Stomach (tissue), 9 donors: ENCODE results near the gene STXBP5L. TPM values are rescaled to one million over a fixed set of nuclear protein-coding genes. Genes with fewer than 3 reads are reported as not detected.
"Not testable (repeated sequence)": the region's sequence is repeated elsewhere in the genome, so short reads cannot be mapped to it uniquely, and the experiment has no call there.

Experiments used
- DNase-seq, 2 donors: peaks; one replicate each; pipeline versions ENCODE4 v3.0.0 to v3.0.0-alpha.2; 2013 to 2019
- H3K27ac ChIP-seq, 5 donors: fragments of 200-600 bp in 4 of 5; sonication (generic) in 4 of 5; one replicate each; pipeline ENCODE4 v1.5.1; 2013 to 2019; ENCODE audit warnings: mild to moderate bottlenecking in 1 of 5, moderate library complexity in 1 of 5
- H3K27me3 ChIP-seq, 3 donors: fragments of 200-600 bp; sonication (generic); one replicate each; pipeline ENCODE4 v1.5.1; 2017 to 2019; ENCODE audit warnings: mixed run types in 1 of 3
- H3K36me3 ChIP-seq, 4 donors: fragments of 200-600 bp; sonication (generic); 1 replicate in 3 of 4; 2 replicates in 1 of 4; pipeline ENCODE4 v1.5.1; 2016 to 2019
- H3K4me1 ChIP-seq, 4 donors: fragments of 200-600 bp; sonication (generic); one replicate each; pipeline ENCODE4 v1.5.1; 2016 to 2019
- H3K4me3 ChIP-seq, 4 donors: fragments of 200-600 bp; sonication (generic) in 3 of 4; one replicate each; pipeline ENCODE4 v1.5.1; 2016 to 2019; ENCODE audit warnings: mild to moderate bottlenecking in 1 of 4
- H3K9me3 ChIP-seq, 4 donors: fragments of 200-600 bp; sonication (generic); one replicate each; pipeline ENCODE4 v1.5.1; 2016 to 2019
- EP300 ChIP-seq: sonication (generic); formaldehyde crosslinking; IDR thresholded peaks from one replicate; pipeline ENCODE4 v1.6.1; 2017; ENCODE audit warnings: antibody characterized with exemption
- POLR2A ChIP-seq, 4 donors: fragments of 450-650 bp; IDR thresholded peaks; one replicate each; pipeline ENCODE4 v1.6.1; 2016; ENCODE audit warnings: antibody characterized with exemption in 4 of 4, control low read depth in 2 of 4, mild to moderate bottlenecking in 1 of 4, moderate library complexity in 1 of 4
- POLR2AphosphoS5 ChIP-seq, 3 donors: sonication (generic); formaldehyde crosslinking; IDR thresholded peaks; one replicate each; pipeline ENCODE4 v1.6.1; 2016; ENCODE audit warnings: antibody characterized with exemption in 3 of 3
- WGBS, 5 donors: extraction: QIAGEN DNeasy Blood & Tissue Kit in 3 of 5; methylation state at CpG; one replicate each; pipeline versions ENCODE4 v1.1.5 to v1.1.7; 2013 to 2018; 5-methylcytosine and 5-hydroxymethylcytosine counted together
- intact Hi-C: fragments of 100-400 bp; cut with DNase I; formaldehyde crosslinking; loops from one replicate; pipeline ENCODE4 v1.15.1; 2023; ENCODE audit warnings: low total_unique reads
- polyA plus RNA-seq, 3 donors: library from polyadenylated mRNA; stranded (reverse); fragments of 200-250 nt; gene quantifications; one replicate each; pipeline ENCODE4 v1.2.3, GENCODE V29; 2013
- total RNA-seq, 5 donors: library from RNA; depleted of rRNA; stranded (reverse); fragments of >200 nt; gene quantifications; one replicate each; pipeline versions ENCODE4 v1.1.0 to v1.2.3, GENCODE V29; 2014 to 2016
- TF ChIP-seq, protein P1 (sequence below), 7 experiments: fragments of 450-650 bp in 4 of 7; fragments of 200-600 bp in 3 of 7; sonication (generic) in 3 of 7; IDR thresholded peaks; one replicate each; pipeline ENCODE4 v1.5.1; 2016 to 2019; ENCODE audit warnings: antibody characterized with exemption in 7 of 7, control low read depth in 2 of 7, mild to moderate bottlenecking in 1 of 7
- donor health status: healthy with polysubstance abuse.
- donor health status: Bipolar disorder and iron deficiency.
- donor health status: healthy.

STXBP5L gene
- total and polyA plus RNA-seq, 8 donors: 0.08 to 12.8 (median 0.42) TPM

DNA sequence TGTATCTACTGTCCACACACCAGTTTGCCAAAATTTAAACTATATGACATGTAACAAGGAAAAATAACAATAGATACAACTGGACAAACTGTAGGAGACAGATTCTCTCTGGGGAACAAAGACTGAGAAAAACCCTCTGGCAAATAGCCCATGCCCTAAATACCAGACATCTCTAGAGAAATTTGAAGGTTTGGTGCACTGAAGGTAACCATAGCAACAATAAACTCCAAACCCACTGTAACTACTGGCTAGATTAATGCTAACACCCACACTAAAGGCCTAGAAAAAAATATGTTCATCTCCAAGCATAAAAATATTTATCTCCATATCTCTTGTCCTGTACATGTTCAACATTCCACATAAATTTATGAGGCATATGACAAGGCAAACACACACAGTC lies 267.1 kb downstream of the STXBP5L start:
- H3K27me3 ChIP-seq: no peaks in the 10 kb centered on the region
- H3K4me3 ChIP-seq: no peak overlapping the region
- intact Hi-C loops: no loop called here
- H3K4me1 ChIP-seq: no peaks in the 10 kb centered on the region
- H3K36me3 ChIP-seq: no peaks in the 10 kb centered on the region
- H3K9me3 ChIP-seq: peaks cover 0 to 42% (median 10%) of the 10 kb centered on the region in 4 donors
- no peak overlapping the region for H3K27ac ChIP-seq
- DNase-seq: no peak
- TF ChIP-seq POLR2AphosphoS5 (IDR thresholded peaks at IDR 0.05) (no peak), POLR2A (IDR thresholded peaks at IDR 0.05) (no peak), EP300 (no peak)
- TF ChIP-seq, protein P1, sequence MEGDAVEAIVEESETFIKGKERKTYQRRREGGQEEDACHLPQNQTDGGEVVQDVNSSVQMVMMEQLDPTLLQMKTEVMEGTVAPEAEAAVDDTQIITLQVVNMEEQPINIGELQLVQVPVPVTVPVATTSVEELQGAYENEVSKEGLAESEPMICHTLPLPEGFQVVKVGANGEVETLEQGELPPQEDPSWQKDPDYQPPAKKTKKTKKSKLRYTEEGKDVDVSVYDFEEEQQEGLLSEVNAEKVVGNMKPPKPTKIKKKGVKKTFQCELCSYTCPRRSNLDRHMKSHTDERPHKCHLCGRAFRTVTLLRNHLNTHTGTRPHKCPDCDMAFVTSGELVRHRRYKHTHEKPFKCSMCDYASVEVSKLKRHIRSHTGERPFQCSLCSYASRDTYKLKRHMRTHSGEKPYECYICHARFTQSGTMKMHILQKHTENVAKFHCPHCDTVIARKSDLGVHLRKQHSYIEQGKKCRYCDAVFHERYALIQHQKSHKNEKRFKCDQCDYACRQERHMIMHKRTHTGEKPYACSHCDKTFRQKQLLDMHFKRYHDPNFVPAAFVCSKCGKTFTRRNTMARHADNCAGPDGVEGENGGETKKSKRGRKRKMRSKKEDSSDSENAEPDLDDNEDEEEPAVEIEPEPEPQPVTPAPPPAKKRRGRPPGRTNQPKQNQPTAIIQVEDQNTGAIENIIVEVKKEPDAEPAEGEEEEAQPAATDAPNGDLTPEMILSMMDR (IDR thresholded peaks at IDR 0.05): no peak

DNA sequence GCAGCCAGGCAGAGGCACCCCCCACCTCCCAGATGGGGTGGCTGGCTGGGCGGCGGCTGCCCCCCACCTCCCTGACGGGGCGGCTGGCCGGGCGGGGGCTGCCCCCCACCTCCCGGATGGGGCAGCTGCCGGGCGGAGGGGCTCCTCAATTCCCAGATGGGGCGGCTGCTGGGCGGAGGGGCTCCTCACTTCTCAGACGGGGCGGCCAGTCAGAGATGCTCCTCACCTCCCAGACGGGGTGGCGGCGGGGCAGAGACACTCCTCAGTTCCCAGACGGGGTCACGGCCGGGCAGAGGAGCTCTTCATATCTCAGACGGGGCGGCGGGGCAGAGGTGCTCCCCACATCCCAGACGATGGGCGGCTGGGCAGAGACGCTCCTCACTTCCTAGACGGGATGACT lies 282.6 kb downstream of the STXBP5L start:
- H3K36me3 ChIP-seq, H3K27me3 ChIP-seq, DNase-seq, H3K4me1 ChIP-seq, H3K27ac ChIP-seq, intact Hi-C loops, H3K4me3 ChIP-seq: not testable (repeated sequence)
- peaks cover 4 to 32% (median 19%) of the 10 kb centered on the region in 4 donors for H3K9me3 ChIP-seq
- 67 to 94% (median 91%) methylated on average over 3 to 26 of the region's 26 CpGs for WGBS, 5 donors

DNA sequence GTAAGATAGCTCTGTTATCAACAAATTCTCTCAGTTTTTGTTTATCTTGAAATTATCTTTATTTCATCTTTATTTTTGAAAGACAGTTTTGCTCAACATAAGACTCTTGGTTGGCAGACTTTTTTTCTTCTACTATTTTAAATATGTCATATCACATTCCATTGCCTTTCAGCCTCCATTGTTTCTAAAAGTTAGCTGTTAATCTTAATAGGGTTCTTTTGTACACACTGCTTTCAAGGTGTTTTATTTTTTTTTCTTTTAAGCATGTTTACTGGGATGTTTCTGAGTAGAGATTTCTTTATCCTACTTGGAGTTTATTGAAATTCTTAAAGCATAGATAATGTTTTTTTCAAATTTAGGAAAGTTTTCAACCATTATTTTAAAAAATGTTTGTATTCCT lies 294.6 kb downstream of the STXBP5L start:
- intact Hi-C loops: no loop called here
- Histone ChIP-seq H3K27me3 (no peaks in the 10 kb centered on the region), H3K27ac (no peak overlapping the region), H3K36me3 (no peaks in the 10 kb centered on the region), H3K4me3 (no peak overlapping the region), H3K9me3 (peaks cover 0 to 28% (median 7%) of the 10 kb centered on the region in 4 donors), H3K4me1 (no peaks in the 10 kb centered on the region)
- TF ChIP-seq, protein P1 (IDR thresholded peaks at IDR 0.05): no peak
- TF ChIP-seq POLR2AphosphoS5 (IDR thresholded peaks at IDR 0.05) (no peak), POLR2A (IDR thresholded peaks at IDR 0.05) (no peak), EP300 (no peak)
- DNase-seq: no peak

DNA sequence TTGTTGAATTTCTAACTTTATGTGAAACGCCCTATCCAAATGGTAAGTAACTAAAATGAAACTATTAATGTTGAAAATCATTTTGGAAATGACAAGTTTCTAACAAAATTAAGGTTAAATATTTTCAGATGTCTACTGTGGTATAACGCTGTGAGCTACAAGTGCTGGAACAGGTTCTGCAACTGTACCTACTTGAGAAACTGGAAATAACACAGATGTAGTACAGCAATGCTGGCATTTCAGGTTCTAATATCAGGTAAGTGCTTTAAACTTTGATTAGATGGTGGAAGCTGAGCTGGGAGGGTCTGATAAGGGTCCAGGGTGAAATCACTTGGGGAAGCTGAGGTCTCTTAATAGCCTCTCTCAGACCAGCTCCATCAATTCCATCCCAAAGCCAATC lies 315.1 kb downstream of the STXBP5L start:
- Histone ChIP-seq H3K27me3 (no peaks in the 10 kb centered on the region), H3K4me3 (no peak overlapping the region), H3K27ac (no peak overlapping the region), H3K9me3 (no peaks in the 10 kb centered on the region), H3K36me3 (no peaks in the 10 kb centered on the region), H3K4me1 (no peaks in the 10 kb centered on the region)
- WGBS, 5 donors: 41 to 64% (median 51%) methylated on average over 2 of the region's 2 CpGs
- intact Hi-C loops: no loop called here
- TF ChIP-seq EP300 (no peak), POLR2A (IDR thresholded peaks at IDR 0.05) (no peak), POLR2AphosphoS5 (IDR thresholded peaks at IDR 0.05) (no peak)
- TF ChIP-seq, protein P1 (IDR thresholded peaks at IDR 0.05): no peak
- no peak for DNase-seq

DNA sequence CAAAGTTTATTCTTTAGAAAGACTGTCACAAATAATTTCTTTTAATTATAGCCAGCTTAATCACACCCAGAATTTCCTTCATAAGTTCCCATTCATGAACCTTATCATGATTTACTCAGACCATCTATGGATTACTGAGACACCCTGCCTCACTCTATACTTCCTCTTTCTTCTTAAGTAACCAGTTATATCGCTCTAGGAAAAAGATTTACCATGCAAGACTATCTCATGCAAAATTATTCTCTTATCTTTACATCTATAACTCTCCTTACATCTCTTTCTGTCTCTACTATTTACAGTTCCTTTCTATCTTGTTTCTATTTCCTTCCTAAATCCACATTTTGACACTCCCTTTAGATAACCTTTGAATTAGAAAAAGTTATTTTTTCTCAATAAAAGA lies 321.0 kb downstream of the STXBP5L start:
- TF ChIP-seq EP300 (no peak), POLR2A (IDR thresholded peaks at IDR 0.05) (no peak), POLR2AphosphoS5 (IDR thresholded peaks at IDR 0.05) (no peak)
- TF ChIP-seq, protein P1 (IDR thresholded peaks at IDR 0.05): no peak
- no peak overlapping the region for H3K27ac ChIP-seq
- H3K27me3 ChIP-seq: no peaks in the 10 kb centered on the region
- intact Hi-C loops: no loop called here
- WGBS, 5 donors: 47 to 69% (median 65%) methylated on average over 1 of the region's 1 CpG
- no peaks in the 10 kb centered on the region for H3K9me3 ChIP-seq
- H3K4me1 ChIP-seq: peaks cover 0 to 7% (median 2%) of the 10 kb centered on the region in 4 donors
- H3K4me3 ChIP-seq: no peak overlapping the region
- DNase-seq: no peak
- no peaks in the 10 kb centered on the region for H3K36me3 ChIP-seq

DNA sequence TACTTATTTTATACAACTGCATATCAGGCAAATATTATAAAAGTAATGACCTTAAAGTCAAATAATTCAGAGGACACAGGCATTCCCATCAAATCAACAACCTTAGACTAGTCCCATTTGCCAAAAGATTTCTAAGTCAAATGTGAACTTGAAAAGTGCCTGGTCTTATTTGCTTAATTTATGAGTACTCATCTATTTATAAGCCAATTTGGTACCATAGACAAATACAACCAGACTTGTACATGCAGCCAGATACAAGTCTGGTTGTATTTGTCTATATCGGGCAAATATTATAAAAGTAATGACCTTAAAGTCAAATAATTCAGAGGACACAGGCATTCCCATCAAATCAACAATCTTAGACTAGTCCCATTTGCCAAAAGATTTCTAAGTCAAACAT lies 322.2 kb downstream of the STXBP5L start:
- H3K9me3 ChIP-seq, H3K27ac ChIP-seq, H3K36me3 ChIP-seq, H3K4me1 ChIP-seq, intact Hi-C loops, H3K27me3 ChIP-seq, H3K4me3 ChIP-seq, DNase-seq: not testable (repeated sequence)
- 18 to 55% (median 36%) methylated on average over 1 of the region's 1 CpG for WGBS, 5 donors
